CD4-positive, alpha-beta T cell treated with Interleukin-2 at 100 ng/mL for 4 hours (primary cell): ENCODE data around the gene B4GALNT4.
"Not testable (repeated sequence)": the region's sequence is repeated elsewhere in the genome, so short reads cannot be mapped to it uniquely, and the experiment has no call there.

Source experiments
- DNase-seq: peaks from one replicate; pipeline ENCODE4 v3.0.0-alpha.2; 2020; ENCODE audit warnings: low spot score

B4GALNT4 gene

DNA sequence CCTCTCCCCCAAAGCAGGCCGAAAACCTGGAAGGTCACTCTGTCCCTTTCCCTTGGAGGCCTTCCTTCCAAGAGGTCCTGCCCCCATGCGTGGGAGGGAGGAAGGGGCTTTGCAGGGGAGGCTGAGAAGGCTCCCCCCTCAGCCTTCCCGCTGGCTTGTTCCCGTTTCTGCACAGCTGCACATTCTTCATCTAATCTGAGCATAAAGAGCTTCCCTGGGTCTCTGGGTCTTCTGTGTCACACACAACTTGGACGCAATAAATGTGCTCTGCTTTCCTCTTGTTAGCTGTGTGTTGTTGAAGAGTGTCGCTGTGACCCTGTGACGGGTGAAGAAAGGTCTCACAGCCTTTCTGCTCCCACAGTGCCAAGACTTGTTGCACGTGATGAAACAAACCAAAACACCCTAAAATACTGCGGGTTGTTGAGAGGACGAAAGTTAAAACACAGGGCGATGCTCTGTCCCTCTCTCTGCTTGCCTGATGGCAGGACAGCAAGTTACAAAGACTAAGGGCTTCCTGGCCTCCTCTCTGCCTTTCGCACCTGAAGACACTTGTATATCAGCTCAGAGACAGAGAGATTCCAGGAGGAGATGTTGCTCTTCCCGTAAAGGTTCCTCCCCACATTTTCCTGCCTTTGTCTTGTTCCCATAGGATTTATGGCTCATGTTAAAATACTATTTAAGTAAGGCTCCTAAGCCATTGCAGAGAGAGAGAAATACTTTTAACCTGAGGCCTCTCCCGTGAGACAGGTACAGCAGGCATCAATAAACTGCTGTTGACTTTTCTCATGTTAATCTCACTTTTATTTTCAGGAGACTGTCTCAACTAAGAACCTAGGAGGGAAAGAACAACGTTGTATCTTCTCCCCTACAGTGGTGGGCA lies 33.3 kb upstream of the B4GALNT4 start:
- no peak for DNase-seq

DNA sequence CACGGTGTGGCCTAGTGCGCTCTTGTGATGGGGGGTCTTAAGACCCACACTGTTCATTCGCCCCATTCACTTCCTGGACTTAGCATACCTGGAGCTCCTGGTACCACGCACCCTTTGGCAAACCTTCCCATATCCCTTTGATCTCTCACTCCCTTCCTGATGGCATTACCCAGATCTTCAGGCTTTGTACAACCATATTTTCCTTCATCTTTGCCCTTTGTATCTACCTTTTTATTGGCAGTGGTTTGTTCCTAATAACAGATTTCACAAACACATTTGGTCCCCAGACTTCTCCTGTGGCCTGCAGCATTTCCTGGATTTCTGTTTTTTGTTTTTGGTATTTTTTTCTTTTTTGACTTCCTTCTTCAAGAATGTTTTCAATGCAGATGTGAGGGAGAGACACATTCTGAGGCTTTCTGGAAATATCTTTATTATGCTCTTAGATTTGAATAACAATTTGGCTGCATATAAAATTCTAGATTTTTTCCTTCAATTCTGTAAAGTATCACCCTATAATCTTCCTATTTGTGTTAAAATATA lies 32.6 kb upstream of the B4GALNT4 start:
- DNase-seq, result no peak

DNA sequence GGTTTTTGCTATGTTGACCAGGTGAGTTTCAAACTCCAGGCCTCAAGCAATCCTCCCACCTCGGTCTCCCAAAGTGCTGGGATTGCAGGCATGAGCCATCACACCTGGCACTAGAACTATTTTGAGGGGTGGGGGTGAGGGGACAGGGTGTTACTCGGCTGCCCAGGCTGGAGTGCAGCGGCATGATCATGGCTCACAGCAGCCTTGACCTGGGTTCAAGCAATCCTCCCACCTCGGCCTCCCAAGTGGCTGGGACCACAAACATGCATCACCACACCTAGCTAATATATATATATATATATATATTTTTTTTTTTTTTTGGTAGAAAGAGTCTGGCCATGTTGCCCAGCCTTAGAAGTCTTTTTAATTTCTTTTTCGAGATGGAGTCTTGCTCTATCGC lies 31.6 kb upstream of the B4GALNT4 start:
- no peak for DNase-seq

DNA sequence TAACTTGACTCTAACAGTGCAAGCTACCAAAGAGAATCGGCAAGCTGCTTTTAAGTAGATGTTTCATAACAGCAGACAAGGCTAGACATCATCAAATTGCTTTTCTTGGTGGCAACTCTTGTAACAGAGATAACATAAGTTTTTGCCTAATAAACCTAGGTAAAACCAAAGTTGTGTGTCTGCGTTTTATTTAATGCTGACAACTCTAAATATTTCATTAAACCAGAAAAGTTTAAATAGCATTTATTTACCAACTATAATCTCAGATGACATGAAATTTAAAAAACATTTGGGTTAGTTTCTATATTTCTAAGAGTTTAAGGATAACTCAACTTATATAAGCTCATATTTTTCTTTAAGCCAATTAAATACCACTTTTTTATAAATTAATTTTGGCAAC lies 29.3 kb upstream of the B4GALNT4 start:
- DNase-seq, result no peak

DNA sequence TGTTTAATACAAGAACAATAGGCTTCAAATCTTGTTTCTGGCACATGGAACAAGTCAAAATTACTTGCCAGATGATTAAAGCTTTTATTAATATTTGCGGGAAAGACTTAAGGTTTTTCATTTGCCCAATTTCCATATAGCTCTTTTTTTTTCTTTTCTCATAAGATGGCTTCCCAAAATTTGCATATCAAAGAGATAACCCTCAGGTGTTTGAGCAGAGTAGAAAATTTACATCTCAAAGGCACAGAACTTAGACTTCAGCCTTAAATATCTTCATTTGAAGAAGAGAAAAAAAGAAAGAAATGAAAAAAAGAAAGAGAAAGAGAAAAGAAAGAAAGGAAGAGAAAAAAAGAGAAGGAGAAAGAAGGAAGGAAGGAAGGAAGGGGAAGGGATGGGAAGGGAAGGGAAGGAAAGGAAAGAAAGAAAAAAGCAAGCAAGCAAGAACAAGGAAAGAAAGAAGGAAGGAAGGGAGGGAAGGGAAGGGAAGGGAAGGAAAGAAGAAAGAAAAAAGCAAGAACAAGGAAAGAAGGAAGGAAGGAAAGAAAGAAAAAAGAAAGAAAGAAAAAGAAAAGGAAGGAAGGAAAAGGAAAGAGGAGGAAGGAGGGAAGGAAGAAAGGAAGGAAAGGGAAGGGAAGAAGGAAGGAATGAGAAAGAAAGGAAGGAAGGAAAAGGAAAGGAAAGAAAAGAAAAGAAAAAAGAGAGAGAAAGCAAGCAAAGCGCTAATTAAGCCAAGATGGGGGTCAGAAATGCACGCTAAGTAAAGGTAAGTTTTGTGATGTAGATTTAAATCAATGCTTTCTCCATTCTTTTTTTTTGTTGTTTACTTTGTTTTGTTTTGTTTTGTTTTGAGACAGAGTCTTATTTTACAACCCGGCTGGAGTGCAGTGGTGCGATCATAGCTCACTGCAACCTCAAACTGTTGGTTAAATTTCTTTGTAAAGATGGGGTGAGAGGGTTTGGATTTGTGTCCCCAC lies 28.5 kb upstream of the B4GALNT4 start:
- no peak for DNase-seq

DNA sequence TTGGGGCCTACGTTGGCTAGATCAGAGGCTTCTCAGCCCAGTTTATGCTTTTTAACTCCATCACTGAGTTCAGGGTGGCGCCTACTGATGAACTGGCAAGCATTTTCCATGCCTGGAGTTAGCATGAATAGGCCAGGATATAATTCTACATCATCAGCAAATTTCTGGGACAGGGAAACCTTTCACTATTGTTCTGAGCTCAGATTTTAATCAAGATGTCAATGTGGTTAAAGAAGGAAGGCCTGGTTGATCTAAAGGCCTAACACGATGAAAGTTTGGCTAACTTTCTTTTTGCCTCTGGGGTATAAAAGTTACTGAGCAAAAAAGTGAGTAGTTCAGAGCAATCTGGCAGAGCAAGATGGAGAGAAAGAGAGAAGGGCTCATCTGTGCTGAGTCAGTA lies 27.0 kb upstream of the B4GALNT4 start:
- no peak for DNase-seq

DNA sequence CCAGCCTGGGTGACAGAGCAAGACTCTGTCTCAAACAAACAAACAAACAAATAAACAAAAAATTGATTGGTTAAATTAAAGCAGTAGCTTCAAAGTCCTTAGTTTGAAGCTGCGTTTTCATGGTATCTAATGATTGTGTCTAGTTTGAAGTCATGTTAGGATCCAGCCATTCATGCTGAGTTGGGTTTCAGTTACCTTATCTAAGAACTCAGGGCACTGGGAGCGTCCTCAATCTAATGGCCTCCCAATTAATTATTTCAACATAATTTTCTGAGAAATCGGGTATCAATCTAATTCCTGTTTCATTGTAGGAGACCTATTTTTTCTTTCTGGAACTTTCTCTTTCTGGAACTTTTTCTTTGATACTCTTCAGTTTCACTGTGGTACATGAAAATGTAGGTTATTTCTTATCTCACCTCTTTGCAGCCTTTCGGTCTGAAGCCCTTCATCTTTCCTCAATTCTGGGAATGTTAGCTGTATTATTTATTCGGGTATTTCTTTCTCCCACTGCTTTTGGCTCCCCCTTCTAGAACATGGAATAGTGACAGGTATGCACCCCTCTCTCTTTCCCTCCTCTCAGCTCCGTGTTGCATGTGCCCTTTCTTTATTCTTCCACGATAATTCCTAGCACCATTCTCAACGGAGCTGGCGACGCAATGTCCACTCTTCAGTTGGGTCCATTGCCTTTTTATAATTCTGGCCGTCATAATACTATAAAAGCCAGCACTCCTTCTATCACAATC lies 24.3 kb upstream of the B4GALNT4 start:
- DNase-seq, result no peak

DNA sequence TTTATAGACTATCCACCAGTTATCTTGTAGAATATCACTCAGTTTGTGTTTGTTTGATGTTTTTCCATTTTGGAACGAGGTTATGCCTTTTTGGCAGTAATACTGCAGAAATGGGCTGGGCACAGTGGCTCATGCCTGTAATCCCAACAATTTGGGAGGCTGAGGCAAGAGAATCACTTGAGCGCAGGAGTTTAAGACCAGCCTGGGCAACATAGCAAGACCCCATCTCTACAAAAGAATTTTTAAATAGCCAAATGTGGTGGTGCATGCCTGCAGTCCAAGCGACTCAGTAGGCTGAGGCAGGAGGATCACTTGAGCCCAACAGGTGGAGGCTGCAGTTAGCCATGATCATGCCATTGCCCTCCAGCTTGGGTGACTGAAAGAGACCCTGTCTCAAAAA lies 22.8 kb upstream of the B4GALNT4 start:
- no peak for DNase-seq

DNA sequence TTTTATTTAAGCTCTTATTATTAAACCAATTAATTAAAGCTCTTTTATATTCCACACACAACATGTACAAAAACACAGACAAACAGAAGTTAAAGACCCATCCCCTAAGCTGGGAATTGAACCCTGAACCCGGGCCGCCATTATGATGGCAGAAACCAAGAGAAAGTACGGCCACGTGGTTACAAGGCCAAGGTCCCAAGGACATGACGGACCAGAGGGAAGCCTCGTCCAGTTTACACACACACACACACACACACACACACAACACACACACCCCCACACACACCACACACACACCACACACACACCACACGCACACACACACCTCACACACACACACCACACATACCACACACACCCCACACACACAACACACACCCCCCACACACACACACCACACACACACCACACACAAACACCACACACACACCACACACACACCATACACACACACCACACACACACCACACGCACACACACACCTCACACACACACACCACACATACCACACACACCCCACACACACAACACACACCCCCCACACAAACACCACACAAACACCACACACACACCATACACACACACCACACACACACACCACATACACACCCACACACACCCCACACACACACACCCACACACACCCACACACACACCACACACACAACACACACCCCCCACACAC lies 19.9 kb upstream of the B4GALNT4 start:
- not testable (repeated sequence) for DNase-seq

DNA sequence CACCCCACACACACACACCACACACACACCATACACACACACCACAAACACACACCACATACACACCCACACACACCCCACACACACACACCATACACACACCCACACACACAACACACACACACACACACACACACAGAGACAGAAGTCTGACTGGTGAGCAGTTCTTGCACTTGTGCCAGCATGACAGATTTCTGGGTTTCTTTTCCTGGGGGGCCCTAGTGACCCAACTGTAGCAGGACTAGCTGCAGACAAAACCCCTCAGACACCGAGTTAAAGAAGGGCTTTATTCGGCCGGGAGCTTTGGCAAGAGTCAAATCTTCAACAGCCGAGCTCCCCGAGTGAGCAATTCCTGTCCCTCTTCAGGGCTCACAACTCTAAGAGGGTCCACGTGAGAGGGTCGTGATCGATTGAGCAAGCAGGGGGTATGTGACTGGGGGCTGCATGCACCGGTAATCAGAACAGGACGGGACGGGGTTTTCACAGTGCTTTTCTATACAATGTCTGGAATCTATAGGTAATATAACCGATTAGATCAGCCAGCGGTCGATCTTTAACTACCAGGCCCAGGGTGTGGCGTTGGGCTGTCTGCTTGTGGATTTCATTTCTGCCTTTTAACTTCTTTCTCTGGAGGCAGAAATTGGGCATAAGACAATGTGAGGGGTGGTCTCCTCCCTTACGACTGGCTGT lies 19.1 kb upstream of the B4GALNT4 start:
- not testable (repeated sequence) for DNase-seq

DNA sequence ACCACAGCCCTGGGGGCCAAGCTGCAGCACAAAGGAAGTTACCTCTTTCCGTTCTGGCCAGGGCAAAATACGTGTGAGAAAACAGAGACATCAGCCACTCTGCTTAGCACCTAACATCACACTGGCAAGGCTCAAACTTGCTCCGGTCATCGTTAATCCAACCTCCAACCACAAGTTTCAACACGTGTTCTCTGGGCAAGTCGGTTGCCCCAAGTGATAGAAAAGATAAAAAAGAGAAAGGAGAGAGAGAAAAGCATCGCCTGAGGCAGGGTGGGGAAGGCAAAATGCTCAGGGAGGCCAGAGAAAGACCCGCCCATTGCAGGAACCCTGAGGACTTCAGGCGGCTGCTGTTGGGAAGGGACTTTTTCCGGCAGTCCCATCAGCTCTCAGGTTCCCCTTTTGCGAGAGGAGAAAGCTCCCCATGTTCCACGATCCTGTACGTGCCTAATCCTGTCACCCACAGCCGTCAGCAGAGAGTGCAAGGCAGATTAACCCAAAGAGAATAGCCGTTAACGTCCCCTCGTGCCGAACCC lies 18.5 kb upstream of the B4GALNT4 start:
- DNase-seq, result no peak

DNA sequence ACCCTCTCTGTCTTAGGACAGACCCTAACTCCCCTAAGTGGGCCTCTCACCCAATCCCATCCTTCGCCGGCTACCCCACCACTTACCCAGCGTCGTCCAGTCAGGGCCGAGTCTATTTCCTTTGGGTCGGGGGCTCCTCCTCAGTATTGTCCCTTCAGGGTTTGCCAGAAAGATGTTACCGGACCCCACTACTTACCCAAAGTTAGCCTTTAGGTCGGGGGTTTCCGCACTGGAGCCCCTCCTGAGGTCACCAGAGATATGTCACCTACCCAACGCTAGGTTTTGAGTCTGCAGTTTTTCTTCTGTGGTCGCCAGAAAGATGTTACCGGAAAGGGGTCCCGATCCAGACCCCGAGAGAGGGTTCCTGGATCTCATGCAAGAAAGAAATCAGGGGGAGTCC lies 17.9 kb upstream of the B4GALNT4 start:
- DNase-seq, result no peak

DNA sequence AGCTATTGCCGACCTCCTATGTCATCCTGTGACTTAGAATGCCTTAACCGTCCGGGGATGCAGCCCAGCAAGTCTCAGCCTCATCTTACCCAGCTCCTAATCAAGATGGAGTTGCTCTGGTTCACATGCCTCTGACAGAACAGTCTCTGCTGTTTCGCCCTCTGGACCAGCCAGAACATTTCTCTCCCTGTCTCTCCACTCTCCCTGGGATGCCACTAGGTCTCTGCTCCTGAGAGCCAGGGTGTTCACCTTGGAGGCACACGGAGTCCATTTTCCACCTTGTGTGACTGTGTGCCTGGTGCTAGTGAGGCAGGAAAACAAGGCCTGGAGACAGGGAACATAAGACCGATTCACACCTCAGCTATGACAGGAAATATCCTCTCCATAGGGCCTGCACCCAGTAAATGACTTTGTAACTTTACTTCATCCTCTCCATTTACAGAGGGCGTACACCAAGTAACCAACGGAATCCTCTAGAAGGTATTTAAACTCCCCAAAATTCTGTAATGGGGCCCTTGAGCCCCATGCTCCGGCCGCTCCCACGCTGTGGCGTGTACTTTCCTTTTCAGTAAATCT lies 16.8 kb upstream of the B4GALNT4 start:
- no peak for DNase-seq

DNA sequence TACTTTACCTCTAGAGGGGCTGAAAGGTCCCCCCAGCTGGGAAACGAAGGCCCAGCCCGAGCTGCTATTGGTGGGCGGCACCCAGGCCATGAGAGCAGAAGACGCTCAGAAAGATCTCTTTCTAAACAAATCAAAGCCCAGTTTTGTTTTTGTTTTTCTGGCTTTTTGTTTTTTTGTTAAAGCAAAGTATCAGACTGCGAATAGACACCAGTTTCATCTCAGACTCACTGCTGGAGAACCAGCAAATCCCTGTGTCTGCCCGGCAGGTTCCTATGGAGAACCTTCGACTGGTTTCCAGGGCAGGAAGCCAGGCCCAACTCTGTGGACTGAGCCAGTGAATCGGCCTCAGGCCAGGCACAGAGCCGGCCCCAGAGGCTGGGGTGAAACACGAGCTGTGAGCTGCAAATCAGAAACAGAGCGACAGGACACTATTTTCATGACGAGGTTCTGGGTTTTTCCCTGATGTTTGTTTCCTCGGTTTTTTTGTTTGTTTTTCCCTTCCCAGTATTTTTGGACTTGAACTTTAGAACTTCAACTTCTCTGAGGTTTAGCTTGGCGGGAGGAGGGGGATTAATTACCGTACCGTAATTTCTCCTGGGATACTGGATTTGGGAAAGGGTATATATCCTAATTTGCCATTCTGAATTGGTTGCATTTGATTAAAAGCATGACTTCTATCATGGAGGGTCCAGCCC lies 16.0 kb upstream of the B4GALNT4 start:
- no peak for DNase-seq

DNA sequence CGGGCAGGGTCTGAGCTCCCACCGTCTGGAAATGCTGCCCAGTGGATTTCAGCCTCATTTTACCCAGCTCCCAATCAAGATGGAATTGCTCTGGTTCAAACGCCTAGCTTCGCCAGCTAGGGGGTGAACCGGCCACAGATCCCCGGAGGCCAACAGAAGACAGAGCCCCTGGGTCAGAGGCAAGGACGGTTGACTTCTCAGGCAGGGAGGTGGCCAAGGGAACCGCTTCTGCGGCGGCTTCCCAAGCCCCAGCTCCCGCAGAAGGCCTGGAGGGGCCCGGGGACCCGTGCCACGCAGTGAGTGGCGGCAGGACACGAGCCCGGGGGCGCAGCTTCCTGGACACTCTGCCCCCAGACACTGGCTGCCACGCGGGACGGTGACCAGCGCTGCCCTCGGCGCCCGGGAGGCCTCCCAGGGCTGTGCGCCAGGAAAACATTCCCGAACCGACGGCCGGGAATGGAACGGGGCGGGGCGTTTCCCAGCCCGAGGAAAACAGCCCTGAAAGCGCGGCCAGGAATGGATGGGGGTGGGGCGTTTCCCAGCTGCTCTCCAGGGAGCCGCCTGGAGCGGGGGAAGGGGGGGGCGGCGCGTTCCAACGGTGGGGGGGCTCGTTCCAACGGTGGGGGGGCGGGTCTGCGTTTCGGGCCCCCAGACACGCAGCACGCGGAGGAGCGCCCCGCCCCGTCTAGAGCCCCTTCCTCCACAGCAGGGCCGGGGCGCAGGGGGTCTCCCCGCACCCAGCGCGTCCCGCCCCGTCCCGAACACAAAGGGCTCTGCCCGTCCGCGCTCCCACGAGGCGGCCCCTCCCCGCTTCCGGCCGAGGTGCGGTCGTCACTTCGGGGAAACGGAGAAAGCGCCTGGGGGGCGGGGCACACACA lies 13.5 kb upstream of the B4GALNT4 start:
- DNase-seq, result peak; percentile 83

DNA sequence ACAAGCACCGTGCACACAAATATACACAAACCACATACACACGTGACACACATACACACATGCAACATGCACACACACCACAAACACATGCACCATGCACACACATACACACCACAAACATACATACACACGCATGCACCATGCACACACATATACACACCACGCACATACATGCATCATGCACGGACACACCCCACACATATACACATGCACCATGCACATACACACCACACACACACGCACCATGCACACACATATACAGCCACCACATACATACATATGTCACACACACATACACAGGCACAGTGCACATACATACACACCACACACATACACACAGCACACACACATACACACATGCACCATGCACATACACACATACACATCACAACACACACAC lies 12.7 kb upstream of the B4GALNT4 start:
- DNase-seq, result no peak

DNA sequence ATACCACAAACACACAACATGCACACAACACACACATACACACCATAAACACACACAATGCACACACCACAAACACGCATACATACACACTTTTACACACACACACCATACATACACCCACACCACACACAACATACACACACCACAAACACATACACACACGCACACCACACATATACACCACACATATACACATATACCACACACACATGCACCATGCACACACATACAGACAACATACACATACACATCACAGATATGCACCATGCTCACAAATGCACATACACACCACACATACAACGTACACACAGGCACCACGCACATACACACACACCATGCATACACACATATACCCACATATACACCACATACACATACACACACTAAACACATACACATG lies 11.7 kb upstream of the B4GALNT4 start:
- DNase-seq, result no peak

DNA sequence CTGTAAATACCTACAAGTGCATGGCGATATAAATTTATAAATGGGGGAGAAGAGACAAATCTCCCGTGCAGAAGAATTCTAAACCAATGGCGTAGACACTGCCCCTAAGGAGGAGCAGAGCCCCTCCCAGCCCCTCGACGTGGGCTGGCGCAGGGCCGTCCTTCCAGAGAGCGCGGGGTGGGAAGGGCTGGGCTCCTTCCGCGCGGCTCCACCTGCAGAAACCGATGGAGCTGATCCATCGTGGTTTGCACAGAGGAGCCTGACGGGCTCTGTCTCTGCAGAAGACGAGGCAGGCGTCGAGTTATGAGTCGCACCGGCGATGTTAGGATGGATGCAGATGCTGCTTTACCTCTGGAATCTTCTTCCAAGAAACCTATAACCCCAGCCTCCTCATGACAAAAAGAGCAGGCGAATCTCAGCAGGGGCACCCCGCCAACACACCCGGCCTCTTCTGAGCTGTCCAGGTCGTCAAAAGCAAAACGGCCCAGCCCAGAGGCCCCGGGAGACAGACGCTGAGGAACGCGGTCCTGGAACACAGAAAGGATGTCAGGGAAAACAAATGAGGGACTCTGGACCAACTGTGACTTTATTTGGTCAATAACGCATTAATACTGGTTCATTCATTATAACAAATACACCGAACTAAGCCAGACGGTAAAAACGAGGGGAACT lies 11.0 kb upstream of the B4GALNT4 start:
- DNase-seq, result no peak
